ENCODE measurements around the gene EML6.

EML6 gene

DNA sequence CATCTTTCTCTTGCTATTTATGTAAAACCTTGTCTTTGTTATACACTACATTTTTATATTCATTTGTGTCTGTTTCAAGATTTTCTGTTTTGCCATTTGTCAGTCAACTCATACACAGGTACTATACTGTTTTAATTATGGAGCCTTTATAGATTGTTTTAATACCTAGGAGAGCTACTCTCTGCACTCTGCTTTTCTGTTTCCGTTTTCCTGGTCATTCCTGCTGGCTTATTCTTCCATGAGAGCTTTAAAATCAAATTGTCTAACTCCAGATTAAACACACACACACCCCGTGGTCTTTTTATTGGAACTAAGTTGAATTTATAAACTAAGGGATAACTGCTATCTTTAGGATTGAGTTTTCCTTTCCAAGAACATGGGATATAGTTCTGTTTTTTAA, 165.6 kb downstream of the EML6 start:
- no peak for DNase-seq

DNA sequence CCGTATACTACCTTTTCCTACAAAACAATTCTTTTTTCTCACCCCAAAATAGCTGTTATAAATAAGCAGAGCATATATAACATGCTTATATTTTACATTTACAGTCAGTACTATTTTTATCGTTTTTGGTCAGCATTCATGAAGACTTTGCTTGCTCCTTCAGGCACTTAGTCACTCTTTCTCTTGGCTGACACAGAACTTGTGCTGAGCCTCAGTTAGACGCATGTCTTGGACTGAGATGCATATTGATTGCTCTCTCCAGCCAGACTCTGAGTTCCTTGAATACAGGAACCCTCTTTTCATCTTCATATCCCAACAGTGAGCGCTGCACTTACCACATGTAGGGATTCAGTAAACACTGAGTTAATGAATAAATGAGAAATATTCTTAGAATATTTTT, 168.4 kb downstream of the EML6 start:
- no peak for DNase-seq

DNA sequence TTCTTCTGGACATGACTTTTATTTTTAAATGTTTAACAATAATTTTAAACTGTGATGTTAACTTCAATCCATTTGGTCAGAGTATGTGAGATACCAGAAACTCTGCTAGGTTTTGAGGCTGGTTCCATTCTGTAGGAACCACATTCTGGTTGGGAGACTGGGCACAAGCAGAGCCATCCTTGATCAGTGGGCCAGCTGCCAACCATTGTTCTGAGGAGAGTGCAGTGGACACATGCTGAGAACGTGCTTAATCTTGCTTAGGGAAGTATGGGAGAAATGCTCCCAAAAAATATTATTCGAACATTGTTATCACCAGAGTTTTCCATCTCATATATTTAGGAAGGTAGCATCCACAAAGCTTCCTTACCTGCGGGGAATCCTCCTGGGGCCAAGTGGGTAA, 171.0 kb downstream of the EML6 start:
- DNase-seq = no peak

DNA sequence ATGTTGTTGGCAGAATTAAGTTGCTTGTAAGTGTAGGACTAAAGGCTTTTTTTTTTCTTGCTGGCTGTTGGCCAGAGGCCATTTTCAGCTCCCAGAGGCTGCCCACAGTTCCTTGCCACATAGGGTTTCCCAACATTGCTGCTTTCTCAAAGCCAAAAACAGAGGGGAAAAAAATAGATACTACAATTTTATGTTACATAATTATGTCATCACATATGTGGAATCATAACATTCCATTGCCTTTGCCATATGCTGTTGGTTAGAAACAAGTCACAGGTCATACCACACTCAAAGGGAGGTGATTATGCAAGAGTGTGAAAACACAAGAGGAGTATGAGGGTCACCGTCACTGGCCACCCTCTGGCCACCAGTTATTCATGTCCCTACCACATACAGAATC, 172.3 kb downstream of the EML6 start:
- DNase-seq = no peak

DNA sequence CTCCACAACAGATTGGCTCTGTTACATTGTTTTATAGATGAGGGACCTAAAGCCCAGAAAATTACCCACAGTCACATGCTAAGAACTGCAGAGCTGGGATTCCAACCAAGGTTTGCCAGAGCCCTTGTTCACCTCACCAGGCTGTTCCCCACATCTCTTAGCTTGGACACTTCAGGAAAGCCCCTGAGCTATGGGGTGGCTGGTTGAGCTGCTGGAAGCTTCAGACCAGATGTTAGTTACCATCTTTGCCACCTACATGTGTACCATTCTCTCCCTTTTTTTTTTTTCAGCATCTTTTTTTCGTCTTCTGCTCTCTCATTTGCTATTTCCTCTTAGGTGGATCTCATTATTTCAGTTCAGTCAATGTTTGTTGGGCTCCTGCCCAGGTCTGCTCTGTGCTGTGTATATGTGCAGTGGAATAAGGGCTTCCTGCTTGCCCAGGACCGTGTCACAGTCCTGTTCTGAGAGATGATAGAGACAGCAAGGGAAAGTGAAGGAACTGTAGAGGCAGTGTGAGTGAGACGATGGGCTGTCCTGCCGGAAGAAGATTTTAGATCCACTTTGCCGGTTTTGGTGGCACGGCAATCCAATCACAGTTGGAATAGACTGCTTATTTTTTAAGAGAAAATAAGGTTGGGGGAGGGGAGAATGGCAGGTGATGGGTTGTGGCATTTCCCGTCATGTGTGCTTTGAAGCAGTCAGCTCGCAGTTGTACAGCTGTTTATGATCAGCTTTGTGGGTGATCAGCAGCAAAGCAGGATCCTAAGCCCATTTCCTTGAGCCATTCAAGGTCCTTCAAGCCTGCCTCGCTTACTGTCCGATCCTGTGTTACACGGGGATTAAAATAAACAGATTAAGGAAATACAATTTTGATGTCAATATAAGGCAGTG, 174.2 kb downstream of the EML6 start:
- DNase-seq = no peak

DNA sequence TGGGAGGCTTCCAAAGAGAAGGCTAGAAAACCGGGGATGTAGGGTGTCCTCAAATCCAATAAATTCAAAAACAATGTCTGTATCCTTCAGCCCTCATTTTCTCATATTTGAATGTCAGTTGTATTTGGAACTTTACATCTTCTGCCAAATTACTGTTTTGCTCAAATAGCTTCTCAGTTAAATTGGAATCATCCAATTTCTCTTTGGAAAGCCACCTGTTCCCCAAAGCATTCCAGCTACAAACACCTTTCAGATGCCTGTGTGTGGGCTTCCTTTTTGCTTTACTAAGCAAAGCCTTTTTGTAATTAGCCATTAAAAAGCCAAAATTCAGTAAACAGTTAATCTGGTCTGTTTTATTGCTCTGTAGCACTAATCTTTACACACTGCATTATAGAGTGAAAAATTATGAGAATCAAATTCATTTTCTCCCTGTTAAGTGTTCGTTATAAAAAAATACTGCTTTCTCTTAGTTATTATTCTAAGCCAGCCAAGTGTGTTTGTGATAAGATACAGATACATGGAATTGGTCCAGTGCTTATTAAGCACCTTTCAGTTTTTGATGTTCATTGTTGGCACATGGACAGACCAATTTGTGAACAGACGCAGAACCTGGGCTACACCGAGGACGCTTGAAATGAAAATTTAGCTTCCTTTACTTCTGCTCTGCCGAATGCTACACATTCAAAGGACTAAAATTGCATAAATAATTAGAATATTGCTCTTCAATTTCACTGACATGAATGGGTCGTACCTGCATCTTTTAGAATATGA, 175.2 kb downstream of the EML6 start:
- no peak for DNase-seq

DNA sequence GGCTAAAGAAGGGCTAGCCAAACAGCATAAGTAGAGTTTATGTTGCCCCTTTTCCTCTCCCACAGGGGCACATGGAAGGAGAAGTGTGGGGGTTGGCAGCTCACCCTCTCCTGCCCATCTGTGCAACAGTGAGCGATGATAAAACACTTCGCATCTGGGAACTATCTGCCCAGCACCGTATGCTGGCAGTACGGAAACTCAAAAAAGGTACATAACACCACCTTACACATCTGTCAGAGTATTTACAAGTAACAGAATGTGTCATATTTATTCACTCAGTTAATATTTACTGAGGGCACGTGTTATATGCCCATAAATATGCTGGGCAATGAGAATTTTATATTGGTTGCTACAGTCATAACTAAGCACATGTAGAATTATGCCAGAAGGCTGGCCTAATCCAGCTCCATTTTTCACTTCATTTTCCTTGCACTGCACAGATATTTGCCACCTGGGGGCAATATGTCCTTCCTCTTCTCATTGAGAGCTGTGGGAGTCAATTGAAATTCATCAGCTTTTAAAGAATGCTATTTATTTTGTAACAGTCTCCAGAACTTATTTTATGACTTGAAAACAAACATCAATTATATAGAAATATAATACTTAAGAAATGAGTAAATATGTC, 176.2 kb downstream of the EML6 start:
- DNase-seq = no peak

DNA sequence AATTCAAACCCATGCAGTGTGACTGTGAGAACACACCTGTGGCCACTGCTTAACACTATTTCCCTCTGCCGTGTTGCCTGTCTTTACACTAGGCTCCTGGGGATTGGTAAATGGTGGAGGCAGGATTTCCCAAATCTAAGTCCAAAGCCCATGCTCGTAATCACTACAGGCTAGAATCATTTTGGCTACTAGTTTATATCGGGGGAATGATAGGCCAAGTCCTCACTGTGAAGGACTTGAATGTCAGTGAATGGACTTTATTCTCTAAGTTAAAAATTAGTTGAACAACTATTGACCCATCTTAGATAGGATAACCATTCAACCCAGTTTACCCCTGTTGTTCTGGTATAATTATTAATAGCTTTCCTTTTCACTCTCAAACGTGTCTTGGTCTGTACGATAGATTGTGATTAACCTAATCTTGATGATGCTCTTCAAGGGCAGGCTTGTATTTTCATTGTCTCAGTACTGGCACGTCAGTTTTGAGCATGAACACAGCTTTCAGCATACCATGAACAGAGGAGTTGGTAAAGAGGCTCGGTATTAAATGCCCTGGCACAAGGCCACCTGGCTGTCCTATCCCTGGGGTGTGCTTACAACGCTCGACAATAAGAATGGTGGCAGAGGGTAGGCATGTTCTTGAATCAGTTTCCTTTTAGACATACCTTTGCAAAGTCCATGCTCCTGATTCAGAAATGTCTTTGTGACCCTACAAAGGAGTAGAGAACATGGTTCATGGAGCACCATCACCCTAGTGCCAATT, 177.9 kb downstream of the EML6 start:
- DNase-seq = no peak

DNA sequence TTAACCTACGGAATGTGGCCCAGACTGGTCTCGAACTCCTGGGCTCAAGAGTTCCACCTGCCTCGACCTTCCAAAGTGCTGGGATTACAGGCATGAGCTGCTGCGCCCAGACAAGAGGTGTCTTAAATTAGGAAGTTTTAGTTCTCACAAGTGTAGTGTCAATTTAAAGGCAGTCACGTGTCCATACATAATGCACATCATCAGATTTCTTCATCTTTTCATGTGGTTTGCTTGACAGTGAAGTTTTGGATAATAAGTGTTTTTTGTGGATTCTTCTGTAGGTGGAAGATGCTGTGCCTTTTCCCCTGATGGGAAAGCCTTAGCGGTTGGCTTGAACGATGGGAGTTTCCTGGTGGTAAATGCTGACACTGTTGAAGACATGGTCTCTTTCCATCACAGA, 179.3 kb downstream of the EML6 start:
- no peak for DNase-seq

DNA sequence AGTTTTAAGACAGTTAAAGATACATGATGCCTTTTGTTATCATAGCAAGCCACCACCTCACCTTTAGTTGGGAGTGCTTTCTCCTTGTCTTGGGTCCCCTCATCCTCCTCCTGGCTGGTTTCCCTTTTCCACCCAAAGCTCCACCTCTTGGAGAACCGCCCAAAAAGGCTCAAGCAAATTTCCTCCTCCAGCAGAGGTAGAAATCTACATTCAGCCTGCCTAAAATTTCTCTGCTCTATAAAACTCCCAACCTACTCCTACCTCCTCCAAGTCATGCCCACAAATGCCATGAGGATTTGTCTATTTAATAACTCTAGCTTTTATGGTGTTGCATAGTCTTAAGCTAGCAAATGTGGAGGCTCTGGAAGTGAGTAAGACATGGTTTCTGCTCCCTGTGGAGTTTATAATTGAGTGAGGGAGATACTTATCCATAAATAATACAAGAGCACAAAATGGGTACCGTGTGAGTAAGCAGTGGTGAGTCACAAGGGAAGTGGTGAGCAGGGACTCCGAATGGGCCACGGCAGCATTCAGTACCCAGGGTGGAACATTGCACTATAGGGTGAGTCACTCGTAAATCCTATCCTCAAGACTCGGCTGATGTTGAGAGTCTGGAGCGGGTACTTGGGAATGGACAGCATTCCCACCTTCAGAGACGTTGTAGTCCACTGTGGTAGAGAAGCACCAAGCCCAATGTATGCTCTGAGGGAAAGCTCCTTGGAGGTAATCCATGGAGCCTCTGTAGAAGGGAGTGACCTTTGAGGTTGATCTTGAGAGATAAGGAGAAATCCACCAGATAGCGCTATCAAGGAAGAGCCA, 180.5 kb downstream of the EML6 start:
- no peak for DNase-seq

DNA sequence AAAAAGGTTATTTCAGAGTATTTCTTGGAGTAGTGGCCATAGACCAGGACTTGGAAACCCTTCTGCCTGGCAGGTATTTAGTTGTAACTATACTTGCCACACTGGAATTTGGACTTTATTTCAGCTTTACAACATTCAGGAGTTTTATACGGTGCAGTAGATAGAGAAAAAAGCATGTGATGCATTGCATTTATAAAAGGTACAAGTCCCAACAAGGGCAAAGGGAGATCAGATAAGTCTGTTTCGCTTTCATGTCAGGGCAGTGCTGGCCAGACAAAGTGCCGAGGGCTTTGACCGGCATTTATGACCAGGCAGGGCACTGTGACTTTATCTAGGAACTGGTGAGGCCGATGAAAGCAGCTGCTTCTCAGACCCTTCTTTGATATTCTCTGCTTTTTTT, 181.4 kb downstream of the EML6 start:
- no peak for DNase-seq

DNA sequence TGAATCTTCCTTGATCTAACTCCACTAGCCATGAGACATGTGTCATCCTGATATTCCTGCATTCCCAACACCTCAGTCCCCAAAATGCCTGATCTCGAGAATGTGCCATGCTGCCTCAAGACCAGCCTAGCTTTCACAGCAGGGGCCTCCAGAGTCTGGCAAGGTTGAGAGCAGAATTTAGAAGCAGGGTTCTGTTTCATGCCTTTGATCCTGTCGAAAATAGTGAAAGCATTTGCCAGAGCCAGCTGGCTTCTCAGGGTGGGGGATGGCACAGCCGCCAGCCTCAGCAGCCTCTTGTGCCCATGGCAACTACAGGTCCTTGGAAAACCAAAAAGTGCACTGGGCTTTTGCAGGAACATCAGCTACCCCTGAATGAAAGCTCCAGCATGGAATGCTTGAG, 183.3 kb downstream of the EML6 start:
- DNase-seq = no peak

DNA sequence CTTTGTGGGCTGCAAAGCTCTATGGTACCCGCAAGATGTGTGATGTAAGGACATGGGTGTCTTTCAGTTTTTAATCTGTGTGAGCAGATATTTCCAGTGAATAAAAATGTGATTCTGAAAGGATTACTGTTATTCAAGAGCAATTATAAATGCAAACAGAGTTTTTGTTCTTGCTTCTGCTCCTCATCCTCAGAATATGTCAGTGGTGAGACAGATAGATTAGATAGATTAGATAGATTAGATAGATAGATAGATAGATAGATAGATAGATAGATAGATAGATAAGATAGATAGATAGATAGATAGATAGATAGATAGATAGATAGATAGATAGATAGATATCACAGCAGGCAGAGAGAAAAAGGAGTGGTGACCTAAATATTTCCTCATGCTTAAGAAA, 184.2 kb downstream of the EML6 start:
- no peak for DNase-seq

DNA sequence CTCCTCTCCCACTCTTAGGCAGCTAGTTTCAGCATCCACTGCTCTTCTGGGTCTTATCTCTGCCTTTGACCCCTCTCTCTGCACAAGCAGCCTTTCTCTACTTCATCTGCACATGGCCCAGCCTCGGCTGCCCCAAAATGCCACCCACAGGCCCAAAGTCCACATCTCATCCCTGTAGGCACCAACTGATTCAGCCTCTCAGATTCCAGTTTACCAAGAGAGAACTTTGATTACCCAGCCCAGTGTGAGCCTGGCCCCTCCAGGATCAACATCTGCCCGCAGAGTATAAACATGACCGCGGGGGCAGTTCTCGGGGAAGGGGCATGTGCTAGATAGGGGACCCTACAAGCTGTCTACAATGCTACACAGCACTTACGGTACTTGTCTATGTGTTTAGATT, 185.1 kb downstream of the EML6 start:
- no peak for DNase-seq

DNA sequence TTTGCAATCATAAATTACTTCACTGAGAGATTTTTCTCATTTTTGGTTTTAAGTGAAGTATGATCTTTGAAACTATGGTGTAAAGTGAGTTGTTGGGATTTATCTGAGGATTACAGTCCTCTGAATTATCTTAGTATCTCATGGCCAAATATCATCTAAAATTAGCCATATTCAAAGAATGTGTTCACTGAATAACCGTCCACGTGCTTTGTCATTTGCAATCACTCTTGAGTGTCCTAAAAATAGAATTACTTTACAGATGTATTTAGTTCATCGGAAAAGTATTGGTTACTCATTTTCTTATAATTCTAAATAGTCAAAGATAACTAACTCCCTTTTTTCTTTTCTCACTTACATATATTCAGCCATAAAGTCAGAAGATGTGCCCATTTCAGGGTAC, 185.5 kb downstream of the EML6 start:
- no peak for DNase-seq

DNA sequence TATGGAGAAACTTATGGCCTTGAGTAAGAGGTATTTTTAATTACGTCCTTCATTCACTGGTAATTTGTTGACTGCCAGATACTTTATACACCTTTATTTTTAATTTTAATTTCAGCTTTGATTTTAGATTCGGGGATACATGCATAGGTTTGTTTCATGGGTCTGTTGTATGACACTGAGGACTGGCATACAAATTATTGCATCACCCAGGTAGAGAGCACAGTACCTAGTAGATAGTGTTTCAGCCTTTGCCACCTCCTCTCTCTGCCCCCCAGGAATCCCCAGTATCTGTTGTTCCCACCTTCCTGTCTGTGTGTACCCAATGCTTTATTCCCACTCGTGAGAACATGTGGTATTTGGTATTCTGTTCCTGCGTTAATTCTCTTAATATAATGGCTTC, 188.8 kb downstream of the EML6 start:
- no peak for DNase-seq

DNA sequence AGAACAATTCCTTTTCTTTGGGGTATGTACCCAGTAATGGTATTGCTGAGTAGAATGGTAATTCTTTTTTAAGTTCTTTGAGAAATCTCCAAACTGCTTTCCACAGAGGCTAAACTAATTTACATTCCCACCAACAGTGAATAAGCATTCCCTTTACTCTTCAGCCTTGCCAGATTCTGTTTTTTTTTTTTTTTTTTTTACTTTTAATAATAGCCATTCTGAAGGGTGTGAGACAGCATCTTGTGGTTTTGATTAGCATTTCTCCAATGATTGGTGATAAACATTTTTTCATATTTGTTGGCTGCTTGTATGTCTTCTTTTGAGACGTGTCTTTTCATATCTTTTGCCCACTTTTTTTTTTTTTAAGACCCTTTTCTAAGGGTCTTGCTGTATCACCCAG, 189.4 kb downstream of the EML6 start:
- no peak for DNase-seq

DNA sequence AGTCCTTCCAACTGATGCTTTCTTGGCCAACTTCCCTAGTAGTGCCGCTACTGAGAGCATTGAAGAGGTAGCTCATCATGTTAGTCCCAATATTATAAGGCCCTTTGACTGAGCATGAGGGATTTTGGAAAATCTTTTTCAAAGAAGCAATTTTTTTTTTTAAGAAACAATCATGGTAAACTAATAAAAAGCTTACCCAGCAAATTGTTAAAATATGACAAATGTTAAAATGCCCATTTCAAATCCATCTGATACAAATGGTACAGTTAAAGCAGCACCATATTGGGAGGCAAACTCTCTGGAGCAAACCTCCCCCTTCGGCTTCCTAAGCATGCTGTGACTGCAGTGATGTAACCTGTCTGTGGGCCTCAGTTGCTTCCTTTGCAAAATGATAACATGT, 191.2 kb downstream of the EML6 start:
- no peak for DNase-seq

DNA sequence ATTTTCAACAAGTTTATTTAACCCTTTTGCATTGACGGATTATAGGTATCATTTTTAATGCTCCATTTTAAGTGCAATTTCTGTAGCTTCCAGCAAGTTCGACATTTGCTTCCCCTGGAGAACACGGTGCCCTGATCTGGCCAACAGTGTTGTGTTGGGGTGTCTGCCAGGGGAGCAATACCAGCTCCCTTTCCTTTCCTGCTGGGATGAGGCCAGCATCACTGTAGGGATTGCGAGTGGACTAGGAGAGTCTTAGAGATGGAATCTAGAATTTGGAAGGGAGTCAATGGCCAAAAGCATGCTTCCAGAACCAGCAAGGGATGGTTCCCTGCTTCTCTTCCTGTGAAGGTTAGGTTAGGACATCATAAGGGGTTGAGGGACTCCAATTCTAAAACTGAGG, 191.6 kb downstream of the EML6 start:
- no peak for DNase-seq

DNA sequence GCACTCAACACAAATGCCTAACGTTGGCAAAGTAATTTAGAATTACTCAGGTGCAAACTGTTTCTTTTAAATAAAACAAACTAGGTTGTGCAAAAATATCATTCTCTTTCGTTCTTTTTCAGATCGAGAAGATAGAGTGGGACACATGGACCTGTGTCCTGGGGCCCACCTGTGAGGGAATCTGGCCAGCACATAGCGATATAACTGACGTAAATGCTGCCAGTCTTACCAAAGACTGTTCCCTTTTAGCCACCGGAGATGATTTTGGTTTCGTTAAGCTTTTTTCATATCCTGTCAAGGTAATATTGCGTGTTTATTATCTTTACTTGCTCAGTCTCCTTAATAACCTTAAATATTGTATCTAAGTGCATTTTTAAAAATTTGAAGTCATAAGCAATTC, 193.2 kb downstream of the EML6 start:
- DNase-seq = no peak

DNA sequence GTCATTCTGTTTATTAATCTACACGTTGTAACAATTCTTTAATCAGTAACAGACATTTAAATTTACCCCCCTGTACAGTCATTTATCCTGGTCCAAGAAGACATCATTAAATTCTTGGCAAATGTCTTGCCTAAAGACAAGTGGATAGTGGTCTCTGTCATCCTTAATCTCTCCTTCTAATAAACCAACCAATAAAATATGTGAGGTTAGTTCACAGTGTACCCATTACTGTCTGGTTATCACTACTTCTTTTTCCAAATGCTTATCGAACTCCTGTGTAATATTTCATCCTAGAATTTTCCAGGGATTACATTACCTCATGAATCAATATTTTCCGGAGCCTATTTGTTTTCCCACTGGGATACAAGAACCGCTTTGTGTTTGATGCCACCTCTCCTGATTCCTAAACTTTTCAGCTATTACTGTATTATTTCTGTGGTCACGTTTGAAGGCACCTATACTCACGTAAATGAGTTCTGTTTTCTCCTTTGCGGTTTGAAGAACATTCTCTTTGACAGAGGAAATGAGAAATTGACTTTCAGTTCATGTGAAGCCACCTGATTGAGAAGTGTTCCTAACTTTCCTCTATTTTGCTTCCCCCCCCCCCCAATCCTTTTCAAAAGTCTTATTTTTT, 195.3 kb downstream of the EML6 start:
- no peak for DNase-seq

DNA sequence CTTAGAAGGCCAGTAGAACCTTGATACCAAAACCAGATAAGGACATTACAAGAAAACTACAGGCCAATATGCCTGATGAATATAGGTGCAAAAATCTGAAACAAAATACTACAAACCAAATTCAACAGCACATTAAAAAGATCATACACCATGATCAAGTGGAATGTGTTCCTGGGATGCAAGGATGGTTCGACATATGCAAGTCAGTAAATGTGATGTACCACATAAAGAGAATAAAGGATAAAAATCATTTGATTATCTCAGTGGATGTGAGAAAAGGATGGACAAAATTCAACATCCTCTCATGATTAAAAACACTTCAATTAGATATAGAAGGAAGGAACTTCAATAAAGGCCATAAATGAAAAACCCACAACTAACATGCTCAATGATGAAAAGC, 197.2 kb downstream of the EML6 start:
- no peak for DNase-seq
